SU-DHL-6 (cell line): Measurements from ENCODE around the gene CSNK1D.

Experiments used
- H2AFZ ChIP-seq: fragments of 200-600 bp; sonication (generic); 2 replicates; pipeline ENCODE4 v1.6.1; 2014; ENCODE audit warnings: low read depth, mild to moderate bottlenecking, moderate library complexity, mixed read lengths, antibody characterized with exemption, low read length; ENCODE audit not compliant: severe bottlenecking
- H3F3A ChIP-seq: fragments of 200-600 bp; shearing (Covaris generic); 2 replicates; pipeline ENCODE4 v1.6.0; 2016; ENCODE audit warnings: antibody characterized with exemption, mild to moderate bottlenecking; ENCODE audit not compliant: insufficient read depth
- H3K27ac ChIP-seq: fragments of 200-600 bp; sonication (generic); 2 replicates; pipeline ENCODE4 v1.5.1; 2016; ENCODE audit warnings: low read depth, mild to moderate bottlenecking, low read length, moderate library complexity, mixed read lengths
- H3K27me3 ChIP-seq: fragments of 200-600 bp; sonication (generic), shearing (Covaris generic); 2 replicates; pipeline ENCODE4 v1.6.0; 2014; ENCODE audit warnings: mild to moderate bottlenecking, low read length
- H3K36me3 ChIP-seq: fragments of 200-600 bp; sonication (generic); 2 replicates; pipeline ENCODE4 v1.6.1; 2014; ENCODE audit warnings: mild to moderate bottlenecking, low read length, mixed read lengths
- H3K4me2 ChIP-seq: fragments of 300-600, 200-600 bp; shearing (Covaris generic), sonication (generic); 2 replicates; pipeline ENCODE4 v1.6.0; 2014; ENCODE audit warnings: low read length, low read depth, mild to moderate bottlenecking; ENCODE audit not compliant: poor library complexity, severe bottlenecking
- H3K4me3 ChIP-seq: fragments of 200-600 bp; sonication (generic); 2 replicates; pipeline ENCODE4 v1.5.1; 2014; ENCODE audit warnings: antibody characterized with exemption, low read length, mild to moderate bottlenecking, mixed read lengths; ENCODE audit not compliant: insufficient read depth, poor library complexity, severe bottlenecking
- H3K79me2 ChIP-seq: fragments of 200-600 bp; sonication (generic); 2 replicates; pipeline ENCODE4 v1.6.1; 2014; ENCODE audit warnings: mild to moderate bottlenecking, low read length, moderate library complexity; ENCODE audit not compliant: insufficient read depth
- H3K9ac ChIP-seq: fragments of 200-600 bp; sonication (generic); 2 replicates; pipeline ENCODE4 v1.7.0; 2014; ENCODE audit warnings: mild to moderate bottlenecking, low read length
- H3K9me2 ChIP-seq: fragments of 200-600 bp; sonication (generic); replicated peaks from 2 replicates; pipeline ENCODE4 v1.6.1; 2014; ENCODE audit warnings: low read length; ENCODE audit not compliant: insufficient read depth
- H3K9me3 ChIP-seq: fragments of 200-600 bp; sonication (generic); 2 replicates; pipeline ENCODE4 v1.6.1; 2014; ENCODE audit warnings: low read length, mixed read lengths; ENCODE audit not compliant: insufficient read depth
- H4K20me1 ChIP-seq: fragments of 200-600 bp; sonication (generic); 2 replicates; pipeline ENCODE4 v1.6.1; 2014; ENCODE audit warnings: low read depth, mild to moderate bottlenecking, antibody characterized with exemption, low read length, moderate library complexity, mixed read lengths
- EZH2phosphoT487 ChIP-seq: fragments of 200-600 bp; sonication (generic), shearing (Covaris generic); conservative IDR thresholded peaks from 2 replicates; pipeline ENCODE4 v1.6.1; 2018; ENCODE audit warnings: mild to moderate bottlenecking, antibody characterized with exemption, low read length, moderate library complexity, mixed read lengths
- TF ChIP-seq, protein P1 (sequence below): fragments of 200-600 bp; sonication (generic); IDR thresholded peaks from one replicate; pipeline ENCODE4 v1.5.1; 2017; ENCODE audit warnings: antibody characterized with exemption, mild to moderate bottlenecking, low read length, moderate library complexity; ENCODE audit not compliant: insufficient read depth, poor library complexity, severe bottlenecking

Gene CSNK1D

GRCh38 chr17:82205720-82206508 lies 67.6 kb downstream of the CSNK1D start:
- Histone ChIP-seq H3K27me3 (no peaks in the 10 kb centered on the region), H3K79me2 (no peaks in the 10 kb centered on the region), H3K27ac (no peak overlapping the region), H3K9ac (peak overlapping the region; percentile 32; the same call in 1 of the 2 replicates), H3K9me3 (no peaks in the 10 kb centered on the region), H3K4me2 (peak overlapping the region; percentile 29), H2AFZ (peak overlapping the region; percentile 79), H3K9me2 (no peaks in the 10 kb centered on the region), H3F3A (no peaks in the 10 kb centered on the region), H4K20me1 (no peaks in the 10 kb centered on the region), H3K4me3 (no peak overlapping the region), H3K36me3 (no peaks in the 10 kb centered on the region)
- no peak for TF ChIP-seq EZH2phosphoT487
- TF ChIP-seq, protein P1, sequence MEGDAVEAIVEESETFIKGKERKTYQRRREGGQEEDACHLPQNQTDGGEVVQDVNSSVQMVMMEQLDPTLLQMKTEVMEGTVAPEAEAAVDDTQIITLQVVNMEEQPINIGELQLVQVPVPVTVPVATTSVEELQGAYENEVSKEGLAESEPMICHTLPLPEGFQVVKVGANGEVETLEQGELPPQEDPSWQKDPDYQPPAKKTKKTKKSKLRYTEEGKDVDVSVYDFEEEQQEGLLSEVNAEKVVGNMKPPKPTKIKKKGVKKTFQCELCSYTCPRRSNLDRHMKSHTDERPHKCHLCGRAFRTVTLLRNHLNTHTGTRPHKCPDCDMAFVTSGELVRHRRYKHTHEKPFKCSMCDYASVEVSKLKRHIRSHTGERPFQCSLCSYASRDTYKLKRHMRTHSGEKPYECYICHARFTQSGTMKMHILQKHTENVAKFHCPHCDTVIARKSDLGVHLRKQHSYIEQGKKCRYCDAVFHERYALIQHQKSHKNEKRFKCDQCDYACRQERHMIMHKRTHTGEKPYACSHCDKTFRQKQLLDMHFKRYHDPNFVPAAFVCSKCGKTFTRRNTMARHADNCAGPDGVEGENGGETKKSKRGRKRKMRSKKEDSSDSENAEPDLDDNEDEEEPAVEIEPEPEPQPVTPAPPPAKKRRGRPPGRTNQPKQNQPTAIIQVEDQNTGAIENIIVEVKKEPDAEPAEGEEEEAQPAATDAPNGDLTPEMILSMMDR = peak; percentile 78

GRCh38 chr17:82204831-82205719 lies 68.4 kb downstream of the CSNK1D start:
- Histone ChIP-seq H3K9me2 (no peaks in the 10 kb centered on the region), H4K20me1 (no peaks in the 10 kb centered on the region), H3K36me3 (no peaks in the 10 kb centered on the region), H3F3A (no peaks in the 10 kb centered on the region), H3K27me3 (no peaks in the 10 kb centered on the region), H3K79me2 (no peaks in the 10 kb centered on the region), H3K9me3 (no peaks in the 10 kb centered on the region), H2AFZ (no peak overlapping the region), H3K27ac (no peak overlapping the region), H3K4me2 (no peak overlapping the region), H3K4me3 (no peak overlapping the region), H3K9ac (no peak overlapping the region)
- no peak for TF ChIP-seq EZH2phosphoT487
- TF ChIP-seq, protein P1 = no peak

DNA sequence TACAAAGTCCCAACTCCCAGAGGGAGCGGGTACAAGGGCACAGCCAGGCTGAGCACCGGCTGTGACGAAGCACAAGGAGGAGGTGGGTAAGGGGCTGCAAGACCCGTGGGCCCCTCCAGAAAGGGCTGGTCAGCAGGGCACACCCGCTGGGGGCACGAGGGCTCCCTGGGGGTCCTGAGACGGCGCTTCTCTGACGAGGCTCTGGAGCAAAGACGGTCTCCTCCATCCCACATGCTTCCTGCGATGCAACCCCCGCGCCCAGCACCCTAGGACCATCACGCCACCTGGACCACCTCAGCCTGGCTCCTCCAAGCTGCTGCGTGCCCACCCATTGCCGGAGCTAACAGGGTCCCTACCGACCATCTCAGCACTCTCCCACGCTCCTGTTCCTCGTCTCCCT lies 69.6 kb downstream of the CSNK1D start:
- TF ChIP-seq, protein P1 = no peak
- no peak for TF ChIP-seq EZH2phosphoT487
- H3K27ac ChIP-seq = no peak overlapping the region
- H3K9me2 ChIP-seq = no peaks in the 10 kb centered on the region
- H3K79me2 ChIP-seq = no peaks in the 10 kb centered on the region
- H3K27me3 ChIP-seq = no peaks in the 10 kb centered on the region
- H3K4me2 ChIP-seq = no peak overlapping the region
- no peaks in the 10 kb centered on the region for H3F3A ChIP-seq
- H3K36me3 ChIP-seq = no peaks in the 10 kb centered on the region
- H4K20me1 ChIP-seq = no peaks in the 10 kb centered on the region
- no peak overlapping the region for H3K9ac ChIP-seq
- no peak overlapping the region for H2AFZ ChIP-seq
- H3K4me3 ChIP-seq = no peak overlapping the region
- H3K9me3 ChIP-seq = no peaks in the 10 kb centered on the region
